ENCODE results near the gene DCUN1D4.

DNA sequence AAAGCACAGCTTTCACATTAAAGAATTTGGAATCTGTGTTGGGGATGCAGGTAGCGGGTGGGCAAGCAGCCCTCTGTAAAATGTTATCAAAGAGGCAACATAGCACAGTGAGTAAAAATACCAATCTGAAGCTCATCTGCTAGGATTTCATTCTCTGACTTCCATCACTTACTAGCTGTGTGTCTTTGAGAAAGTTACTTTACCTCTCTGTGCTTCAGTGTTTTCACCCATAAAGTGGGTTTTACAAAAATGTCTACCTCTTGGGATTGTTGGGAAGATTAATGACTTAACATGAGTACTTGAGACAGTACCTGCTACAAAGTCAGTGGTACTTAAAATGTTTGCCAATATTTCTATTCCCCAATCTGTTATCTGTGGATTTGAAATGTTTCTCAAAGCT is 7.9 kb upstream of the DCUN1D4 start:
- TF ChIP-seq, protein P1, sequence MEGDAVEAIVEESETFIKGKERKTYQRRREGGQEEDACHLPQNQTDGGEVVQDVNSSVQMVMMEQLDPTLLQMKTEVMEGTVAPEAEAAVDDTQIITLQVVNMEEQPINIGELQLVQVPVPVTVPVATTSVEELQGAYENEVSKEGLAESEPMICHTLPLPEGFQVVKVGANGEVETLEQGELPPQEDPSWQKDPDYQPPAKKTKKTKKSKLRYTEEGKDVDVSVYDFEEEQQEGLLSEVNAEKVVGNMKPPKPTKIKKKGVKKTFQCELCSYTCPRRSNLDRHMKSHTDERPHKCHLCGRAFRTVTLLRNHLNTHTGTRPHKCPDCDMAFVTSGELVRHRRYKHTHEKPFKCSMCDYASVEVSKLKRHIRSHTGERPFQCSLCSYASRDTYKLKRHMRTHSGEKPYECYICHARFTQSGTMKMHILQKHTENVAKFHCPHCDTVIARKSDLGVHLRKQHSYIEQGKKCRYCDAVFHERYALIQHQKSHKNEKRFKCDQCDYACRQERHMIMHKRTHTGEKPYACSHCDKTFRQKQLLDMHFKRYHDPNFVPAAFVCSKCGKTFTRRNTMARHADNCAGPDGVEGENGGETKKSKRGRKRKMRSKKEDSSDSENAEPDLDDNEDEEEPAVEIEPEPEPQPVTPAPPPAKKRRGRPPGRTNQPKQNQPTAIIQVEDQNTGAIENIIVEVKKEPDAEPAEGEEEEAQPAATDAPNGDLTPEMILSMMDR (IDR thresholded peaks at IDR 0.05), result no peak
- TF ChIP-seq POLR2A (IDR thresholded peaks at IDR 0.05), result no peak

All from tibial nerve (tissue), 3 donors.